ENCODE results near the gene KRT6A. TPM values are rescaled to one million over a fixed set of nuclear protein-coding genes. Genes with fewer than 3 reads are reported as not detected.

Gene KRT6A
- total RNA-seq, 3 donors from 2014 or later: 1.4 TPM; not detected in 2

DNA sequence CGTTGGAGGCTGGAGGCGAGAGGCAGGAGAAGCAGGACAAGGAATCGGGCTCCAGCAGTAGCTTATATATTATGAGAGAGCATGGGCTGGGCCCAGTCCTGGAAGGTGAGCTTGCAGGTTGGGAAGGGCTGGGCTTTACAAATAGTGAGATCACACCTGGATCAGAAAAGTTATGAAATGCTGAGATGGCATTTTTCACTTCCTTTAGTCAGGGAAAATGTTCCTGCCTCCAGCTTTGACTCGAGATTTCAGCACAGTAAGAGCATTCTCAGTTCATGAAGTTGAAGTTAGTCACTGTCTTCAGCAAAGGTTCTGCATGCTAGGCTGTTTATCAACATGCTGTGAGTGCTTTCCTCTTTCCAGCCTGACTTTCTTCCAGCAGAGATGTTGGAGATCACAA, 19.3 kb downstream of the KRT6A start, which contains the start of gene KRT6C:
TSS of gene KRT6C (minus strand) at position 38 of the 400 bp plus-strand sequence. CDS start 68 bp downstream, outside the sequence.
- no peak within 1 kb of the TSS for H3K4me3 ChIP-seq
- H3K4me1 ChIP-seq (ENCODE audit: low read depth): no peaks in the 10 kb centered on the region
- no peaks in the 10 kb centered on the region for H3K36me3 ChIP-seq (ENCODE audit: low read depth)
- ATAC-seq (peak; percentile 77), DNase-seq (no peak)
- TF ChIP-seq CTCF (IDR thresholded peaks at IDR 0.05): no peak
- intact Hi-C loops (cut with DNase I, micrococcal nuclease): no loop called here
- no peaks in the 10 kb centered on the region for H3K9me3 ChIP-seq

DNA sequence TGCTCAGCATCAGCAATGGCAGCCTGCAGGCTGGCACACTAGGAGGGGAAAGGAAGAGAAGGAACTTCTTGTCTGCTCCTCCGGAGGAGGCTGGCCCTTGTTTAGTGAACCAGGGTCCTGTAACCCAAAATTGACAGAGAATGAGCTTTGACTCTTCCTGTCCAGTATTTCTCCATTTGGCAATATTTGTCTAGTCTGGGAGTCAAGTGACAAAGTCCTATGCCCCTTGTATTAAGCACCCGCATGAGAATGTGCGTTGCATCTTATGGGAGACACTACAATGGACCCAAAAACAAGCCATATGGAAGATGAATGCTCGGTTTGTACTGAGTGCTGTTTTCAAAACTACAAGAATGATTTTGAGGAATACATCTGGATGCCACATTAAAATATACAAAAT, 23.2 kb downstream of the KRT6A start:
- H3K9me3 ChIP-seq: no peaks in the 10 kb centered on the region
- intact Hi-C loops (cut with DNase I, micrococcal nuclease): no loop called here
- H3K36me3 ChIP-seq (ENCODE audit: low read depth): no peaks in the 10 kb centered on the region
- ATAC-seq (no peak), DNase-seq (no peak)
- H3K4me3 ChIP-seq: no peak overlapping the region
- TF ChIP-seq CTCF (IDR thresholded peaks at IDR 0.05): no peak
- no peaks in the 10 kb centered on the region for H3K4me1 ChIP-seq (ENCODE audit: low read depth)

- no peaks in the 10 kb centered on the region for H3K9me3 ChIP-seq
- ATAC-seq: no peak
Measured at GRCh38 chr12:52464897-52465296, 28.2 kb downstream of the KRT6A start.

GRCh38 chr12:52461693-52462092, 31.4 kb downstream of the KRT6A start:
- no peak for TF ChIP-seq CTCF (IDR thresholded peaks at IDR 0.05)
- no peaks in the 10 kb centered on the region for H3K9me3 ChIP-seq
- H3K36me3 ChIP-seq (ENCODE audit: low read depth): no peaks in the 10 kb centered on the region
- ATAC-seq: no peak
- no peak overlapping the region for H3K4me3 ChIP-seq
- H3K4me1 ChIP-seq (ENCODE audit: low read depth): no peaks in the 10 kb centered on the region
- DNase-seq: peak in 1 of 3 donors; percentile 38
- intact Hi-C loops (cut with DNase I, micrococcal nuclease): no loop called here

More at GRCh38 chr12:52464897-52465296, 28.2 kb downstream of the KRT6A start:
- no peak for TF ChIP-seq CTCF (IDR thresholded peaks at IDR 0.05)
- intact Hi-C loops (cut with DNase I, micrococcal nuclease): no loop called here
- DNase-seq: no peak
- no peak overlapping the region for H3K4me3 ChIP-seq
- H3K4me1 ChIP-seq (ENCODE audit: low read depth): no peaks in the 10 kb centered on the region
- H3K36me3 ChIP-seq (ENCODE audit: low read depth): no peaks in the 10 kb centered on the region

DNA sequence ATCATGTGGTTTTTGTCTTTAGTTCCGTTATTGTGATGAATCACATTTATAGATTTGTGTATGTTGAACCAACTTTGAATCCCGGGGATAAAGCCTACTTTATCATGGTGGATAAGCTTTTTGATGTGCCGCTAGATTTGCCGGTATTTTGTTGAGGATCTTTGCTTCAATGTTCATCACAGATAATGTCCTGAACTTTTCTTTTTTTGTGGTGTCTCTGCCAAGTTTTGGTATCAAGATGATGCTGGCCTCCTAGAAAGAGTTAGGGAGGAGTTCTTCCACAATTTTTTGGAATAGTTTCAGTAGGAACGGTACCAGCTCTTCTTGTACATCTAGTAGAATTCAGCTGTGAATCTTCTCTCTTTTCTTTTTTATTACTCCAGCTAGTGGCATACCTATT, 34.2 kb downstream of the KRT6A start:
- Histone ChIP-seq H3K4me1 (ENCODE audit: low read depth) (peaks cover 8% of the 10 kb centered on the region), H3K9me3 (no peaks in the 10 kb centered on the region), H3K36me3 (ENCODE audit: low read depth) (no peaks in the 10 kb centered on the region), H3K4me3 (no peak overlapping the region)
- TF ChIP-seq CTCF (IDR thresholded peaks at IDR 0.05): no peak
- ATAC-seq (no peak), DNase-seq (no peak)
- intact Hi-C loops (cut with DNase I, micrococcal nuclease): no loop called here

- TF ChIP-seq CTCF (IDR thresholded peaks at IDR 0.05): no peak
- ATAC-seq (no peak), DNase-seq (no peak)
- intact Hi-C loops (cut with DNase I, micrococcal nuclease): no loop called here
- no peaks in the 10 kb centered on the region for H3K36me3 ChIP-seq (ENCODE audit: low read depth)
- H3K9me3 ChIP-seq: no peaks in the 10 kb centered on the region
- no peak overlapping the region for H3K4me3 ChIP-seq
- H3K4me1 ChIP-seq (ENCODE audit: low read depth): peaks cover 8% of the 10 kb centered on the region
Measured at GRCh38 chr12:52455821-52456220, 37.2 kb downstream of the KRT6A start.

Data from mucosa of descending colon (tissue), 3 donors.